ENCODE measurements around the gene MRPL22.
"Not testable (repeated sequence)": the region's sequence is repeated elsewhere in the genome, so short reads cannot be mapped to it uniquely, and the experiment has no call there.

MRPL22 gene

GRCh38 chr5:154933537-154933936, 7.3 kb upstream of the MRPL22 start:
- H3K9me3 Mint-ChIP-seq = no peaks in the 10 kb centered on the region
- peaks cover 69% of the 10 kb centered on the region for H3K36me3 Mint-ChIP-seq
- no peak overlapping the region for H3K27ac Mint-ChIP-seq
- H3K4me3 Mint-ChIP-seq = no peak overlapping the region
- ATAC-seq (no peak), DNase-seq (ENCODE audit: low spot score in 2 of 2) (no peak)
- H3K4me1 Mint-ChIP-seq = peaks cover 26% of the 10 kb centered on the region

GRCh38 chr5:154934881-154935280, 6.0 kb upstream of the MRPL22 start:
- DNase-seq (ENCODE audit: low spot score in 2 of 2) = no peak
- Mint-ChIP-seq H3K36me3 (peaks cover 55% of the 10 kb centered on the region), H3K27ac (no peak overlapping the region), H3K9me3 (no peaks in the 10 kb centered on the region), H3K4me1 (peaks cover 36% of the 10 kb centered on the region), H3K4me3 (no peak overlapping the region)
- no peak for ATAC-seq

GRCh38 chr5:154937186-154937717, 3.6 kb upstream of the MRPL22 start:
- no peak for DNase-seq (ENCODE audit: low spot score in 2 of 2)
- ATAC-seq = no peak
- H3K27ac Mint-ChIP-seq = peak overlapping the region; percentile 88

GRCh38 chr5:154937718-154938466, 3.0 kb upstream of the MRPL22 start, which contains the start of gene GEMIN5:
GEMIN5 (minus strand) TSS chr5:154938211; CDS start chr5:154938133, 78 bp downstream.
- ATAC-seq (peak; percentile 96), DNase-seq (ENCODE audit: low spot score in 2 of 2) (peak; percentile 67 to 88)
- Mint-ChIP-seq H3K27ac (peak within 1 kb of the TSS; percentile 88), H3K36me3 (peaks cover 41% of the 10 kb centered on the region), H3K4me3 (peak within 1 kb of the TSS; percentile 89), H3K9me3 (no peaks in the 10 kb centered on the region), H3K4me1 (peaks cover 42% of the 10 kb centered on the region)

More at GRCh38 chr5:154937186-154937717, 3.6 kb upstream of the MRPL22 start:
- no peaks in the 10 kb centered on the region for H3K9me3 Mint-ChIP-seq
- H3K4me3 Mint-ChIP-seq = peak overlapping the region; percentile 89
- peaks cover 48% of the 10 kb centered on the region for H3K36me3 Mint-ChIP-seq
- H3K4me1 Mint-ChIP-seq = peaks cover 37% of the 10 kb centered on the region

- peak overlapping the region; percentile 44 for H3K27ac Mint-ChIP-seq
- H3K9me3 Mint-ChIP-seq; ATAC-seq; DNase-seq (ENCODE audit: low spot score in 2 of 2): not testable (repeated sequence)
- H3K36me3 Mint-ChIP-seq = peaks cover 29% of the 10 kb centered on the region
- peak overlapping the region; percentile 89 for H3K4me3 Mint-ChIP-seq
- peaks cover 36% of the 10 kb centered on the region for H3K4me1 Mint-ChIP-seq
These were observed 1.5 kb upstream of the MRPL22 start for GRCh38 chr5:154939387-154939786.

- Mint-ChIP-seq H3K4me1 (peaks cover 27% of the 10 kb centered on the region), H3K36me3 (peaks cover 19% of the 10 kb centered on the region), H3K4me3 (peak overlapping the region; percentile 89), H3K9me3 (no peaks in the 10 kb centered on the region), H3K27ac (peak overlapping the region; percentile 96)
- no peak for DNase-seq (ENCODE audit: low spot score in 2 of 2)
- ATAC-seq = no peak
These were observed 500 bp upstream of the MRPL22 start for GRCh38 chr5:154940375-154940771.

- no peak for ATAC-seq
- Mint-ChIP-seq H3K4me3 (no peak overlapping the region), H3K36me3 (peaks cover 26% of the 10 kb centered on the region), H3K27ac (no peak overlapping the region), H3K9me3 (no peaks in the 10 kb centered on the region), H3K4me1 (peaks cover 16% of the 10 kb centered on the region)
- no peak for DNase-seq (ENCODE audit: low spot score in 2 of 2)
These were observed 2.7 kb downstream of the MRPL22 start for GRCh38 chr5:154943527-154943926.

- H3K4me1 Mint-ChIP-seq = peaks cover 14% of the 10 kb centered on the region
- H3K9me3 Mint-ChIP-seq = no peaks in the 10 kb centered on the region
- DNase-seq (ENCODE audit: low spot score in 2 of 2) (no peak), ATAC-seq (no peak)
- H3K27ac Mint-ChIP-seq = no peak overlapping the region
- peaks cover 26% of the 10 kb centered on the region for H3K36me3 Mint-ChIP-seq
- H3K4me3 Mint-ChIP-seq = no peak overlapping the region
These were observed 3.8 kb downstream of the MRPL22 start for GRCh38 chr5:154944716-154945115.

GRCh38 chr5:154945695-154946301, 4.9 kb downstream of the MRPL22 start:
- DNase-seq (ENCODE audit: low spot score in 2 of 2) (no peak), ATAC-seq (no peak)
- H3K4me1 Mint-ChIP-seq = peaks cover 22% of the 10 kb centered on the region
- H3K27ac Mint-ChIP-seq = no peak overlapping the region
- H3K36me3 Mint-ChIP-seq = peaks cover 22% of the 10 kb centered on the region
- no peak overlapping the region for H3K4me3 Mint-ChIP-seq
- H3K9me3 Mint-ChIP-seq = no peaks in the 10 kb centered on the region

GRCh38 chr5:154947778-154948177, 6.9 kb downstream of the MRPL22 start:
- no peak for DNase-seq (ENCODE audit: low spot score in 2 of 2)
- H3K36me3 Mint-ChIP-seq = peaks cover 31% of the 10 kb centered on the region
- H3K9me3 Mint-ChIP-seq = no peaks in the 10 kb centered on the region
- no peak overlapping the region for H3K27ac Mint-ChIP-seq
- no peak for ATAC-seq
- H3K4me3 Mint-ChIP-seq = no peak overlapping the region
- peaks cover 16% of the 10 kb centered on the region for H3K4me1 Mint-ChIP-seq

- DNase-seq (ENCODE audit: low spot score in 2 of 2) (no peak), ATAC-seq (no peak)
- Mint-ChIP-seq H3K9me3 (no peaks in the 10 kb centered on the region), H3K27ac (no peak overlapping the region), H3K36me3 (peaks cover 37% of the 10 kb centered on the region), H3K4me3 (no peak overlapping the region), H3K4me1 (peaks cover 16% of the 10 kb centered on the region)
These were observed 7.4 kb downstream of the MRPL22 start for GRCh38 chr5:154948313-154948712.

GRCh38 chr5:154949781-154950180, 8.9 kb downstream of the MRPL22 start:
- peaks cover 50% of the 10 kb centered on the region for H3K36me3 Mint-ChIP-seq
- H3K4me3 Mint-ChIP-seq = no peak overlapping the region
- ATAC-seq (no peak), DNase-seq (ENCODE audit: low spot score in 2 of 2) (no peak)
- peaks cover 16% of the 10 kb centered on the region for H3K4me1 Mint-ChIP-seq
- no peaks in the 10 kb centered on the region for H3K9me3 Mint-ChIP-seq
- H3K27ac Mint-ChIP-seq = peak overlapping the region; percentile 2

- H3K9me3 Mint-ChIP-seq = no peaks in the 10 kb centered on the region
- H3K4me1 Mint-ChIP-seq = peaks cover 5% of the 10 kb centered on the region
- no peak overlapping the region for H3K4me3 Mint-ChIP-seq
- DNase-seq (ENCODE audit: low spot score in 2 of 2) = no peak
- no peak for ATAC-seq
- H3K27ac Mint-ChIP-seq = no peak overlapping the region
- peaks cover 90% of the 10 kb centered on the region for H3K36me3 Mint-ChIP-seq
These were observed 15.8 kb downstream of the MRPL22 start for GRCh38 chr5:154956712-154957111.

GRCh38 chr5:154962494-154962893, 21.6 kb downstream of the MRPL22 start:
- Mint-ChIP-seq H3K36me3 (peaks cover 90% of the 10 kb centered on the region), H3K4me3 (no peak overlapping the region)
- ATAC-seq = no peak

GRCh38 chr5:154966081-154966841, 25.4 kb downstream of the MRPL22 start:
- ATAC-seq = no peak
- peaks cover 59% of the 10 kb centered on the region for H3K36me3 Mint-ChIP-seq

More at GRCh38 chr5:154962494-154962893, 21.6 kb downstream of the MRPL22 start:
- H3K9me3 Mint-ChIP-seq = no peaks in the 10 kb centered on the region
- no peak overlapping the region for H3K27ac Mint-ChIP-seq
- H3K4me1 Mint-ChIP-seq = peaks cover 10% of the 10 kb centered on the region
- no peak for DNase-seq (ENCODE audit: low spot score in 2 of 2)

More at GRCh38 chr5:154966081-154966841, 25.4 kb downstream of the MRPL22 start:
- Mint-ChIP-seq H3K4me3 (no peak overlapping the region), H3K9me3 (no peaks in the 10 kb centered on the region), H3K27ac (no peak overlapping the region), H3K4me1 (peaks cover 10% of the 10 kb centered on the region)
- no peak for DNase-seq (ENCODE audit: low spot score in 2 of 2)
